Progenitor cell of endocrine pancreas (in vitro differentiated cells): ENCODE results near the gene ADAM8. TPM values are rescaled to one million over a fixed set of nuclear protein-coding genes. Genes with fewer than 3 reads are reported as not detected.

Source experiments
- DNase-seq: peaks from one replicate; pipeline ENCODE4 v3.0.0; 2021; ENCODE audit warnings: low spot score; ENCODE audit not compliant: unreplicated experiment
- H3K27ac Mint-ChIP-seq: 2 replicates; pipeline ENCODE4 v1.8.0; 2021; ENCODE audit warnings: mild to moderate bottlenecking, moderate library complexity, mixed read lengths
- H3K27me3 Mint-ChIP-seq: 2 replicates; pipeline ENCODE4 v1.8.0; 2021; ENCODE audit warnings: mixed read lengths
- H3K36me3 Mint-ChIP-seq: 2 replicates; pipeline ENCODE4 v1.8.0; 2022; ENCODE audit warnings: mixed read lengths; ENCODE audit not compliant: insufficient read depth
- H3K4me1 Mint-ChIP-seq: 2 replicates; pipeline ENCODE4 v1.8.0; 2021; ENCODE audit warnings: low read depth, mixed read lengths
- H3K4me3 Mint-ChIP-seq: 2 replicates; pipeline ENCODE4 v1.8.0; 2021; ENCODE audit warnings: low read depth, mild to moderate bottlenecking, moderate library complexity, mixed read lengths
- H3K9me3 Mint-ChIP-seq: 2 replicates; pipeline ENCODE4 v1.8.0; 2021; ENCODE audit warnings: low read depth, mixed read lengths
- total RNA-seq: library from RNA; stranded (reverse); gene quantifications from 2 replicates; pipeline ENCODE4 v1.2.1, GENCODE V29; 2021
- TF ChIP-seq, protein P1 (sequence below): fragments of 200-600 bp; sonication (generic); IDR thresholded peaks from one replicate; pipeline ENCODE4 v1.5.0; 2021; ENCODE audit warnings: antibody characterized with exemption, mild to moderate bottlenecking; ENCODE audit not compliant: unreplicated experiment

ADAM8 gene
- total RNA-seq, 1 donor from 2014 or later = 16.3 TPM

DNA sequence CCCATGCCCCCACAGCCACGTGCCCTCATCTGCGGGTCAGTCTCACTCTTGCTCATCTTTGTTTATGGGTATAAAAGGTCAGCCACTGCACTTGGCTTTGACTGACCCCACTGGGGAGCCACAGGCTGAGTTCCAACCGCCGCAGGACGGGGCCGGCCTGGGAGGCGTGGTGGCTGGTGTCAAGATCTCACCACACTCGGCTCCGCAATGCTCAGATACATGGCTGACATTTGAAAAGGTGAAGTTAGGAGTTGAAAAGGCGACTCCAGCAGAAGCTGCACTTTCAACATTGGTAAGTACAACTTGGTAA lies 17.1 kb upstream of the ADAM8 start:
- Mint-ChIP-seq H3K4me3 (no peak overlapping the region), H3K4me1 (no peaks in the 10 kb centered on the region), H3K9me3 (no peaks in the 10 kb centered on the region), H3K27ac (no peak overlapping the region), H3K27me3 (no peaks in the 10 kb centered on the region), H3K36me3 (peaks cover 25% of the 10 kb centered on the region)
- TF ChIP-seq, protein P1, sequence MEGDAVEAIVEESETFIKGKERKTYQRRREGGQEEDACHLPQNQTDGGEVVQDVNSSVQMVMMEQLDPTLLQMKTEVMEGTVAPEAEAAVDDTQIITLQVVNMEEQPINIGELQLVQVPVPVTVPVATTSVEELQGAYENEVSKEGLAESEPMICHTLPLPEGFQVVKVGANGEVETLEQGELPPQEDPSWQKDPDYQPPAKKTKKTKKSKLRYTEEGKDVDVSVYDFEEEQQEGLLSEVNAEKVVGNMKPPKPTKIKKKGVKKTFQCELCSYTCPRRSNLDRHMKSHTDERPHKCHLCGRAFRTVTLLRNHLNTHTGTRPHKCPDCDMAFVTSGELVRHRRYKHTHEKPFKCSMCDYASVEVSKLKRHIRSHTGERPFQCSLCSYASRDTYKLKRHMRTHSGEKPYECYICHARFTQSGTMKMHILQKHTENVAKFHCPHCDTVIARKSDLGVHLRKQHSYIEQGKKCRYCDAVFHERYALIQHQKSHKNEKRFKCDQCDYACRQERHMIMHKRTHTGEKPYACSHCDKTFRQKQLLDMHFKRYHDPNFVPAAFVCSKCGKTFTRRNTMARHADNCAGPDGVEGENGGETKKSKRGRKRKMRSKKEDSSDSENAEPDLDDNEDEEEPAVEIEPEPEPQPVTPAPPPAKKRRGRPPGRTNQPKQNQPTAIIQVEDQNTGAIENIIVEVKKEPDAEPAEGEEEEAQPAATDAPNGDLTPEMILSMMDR = no peak
- DNase-seq = no peak

DNA sequence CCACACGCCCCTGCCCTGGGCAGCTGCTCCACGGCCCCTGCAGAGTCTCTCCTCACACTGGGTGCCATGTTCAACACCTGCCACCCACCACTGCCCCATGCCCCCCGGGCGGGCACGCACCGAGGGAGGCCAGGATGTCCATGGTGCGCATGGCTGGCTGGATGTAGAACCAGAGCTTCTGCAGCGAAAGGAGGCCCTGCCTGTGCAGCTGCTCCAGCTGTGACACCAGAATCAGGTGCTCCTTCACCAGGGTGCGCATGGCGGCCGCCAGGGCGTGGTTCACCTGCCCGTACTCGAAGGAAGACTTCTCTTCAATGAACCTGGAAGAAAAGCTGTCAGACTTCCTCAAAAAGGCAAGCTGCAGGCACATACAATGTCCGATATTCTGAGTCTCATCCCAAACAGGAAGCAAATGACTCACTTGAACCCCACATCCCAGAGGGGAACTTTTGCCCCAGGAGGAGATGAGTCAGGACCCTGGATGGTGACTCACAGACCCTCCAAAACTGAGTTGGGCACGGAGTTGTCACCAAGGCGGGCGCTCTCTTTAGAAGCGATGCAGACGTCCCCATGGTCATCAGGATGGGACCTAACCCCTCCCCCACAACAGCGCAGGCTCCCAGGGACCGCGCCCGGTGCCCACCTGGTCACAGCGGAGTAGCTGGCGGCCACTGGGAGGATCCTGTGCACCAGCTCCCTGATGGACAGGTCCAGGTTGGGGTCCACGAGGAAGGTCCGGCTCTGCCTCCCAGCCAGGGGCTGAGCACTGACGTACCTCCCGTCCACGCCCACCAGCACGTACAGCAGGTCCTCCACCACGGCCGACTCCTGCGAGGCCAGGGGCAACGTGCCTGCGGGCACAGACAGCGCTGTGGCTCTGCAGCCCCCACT lies 16.5 kb upstream of the ADAM8 start:
- Mint-ChIP-seq H3K9me3 (no peaks in the 10 kb centered on the region), H3K36me3 (peaks cover 24% of the 10 kb centered on the region), H3K27me3 (no peaks in the 10 kb centered on the region), H3K4me3 (no peak overlapping the region), H3K4me1 (no peaks in the 10 kb centered on the region), H3K27ac (no peak overlapping the region)
- no peak for DNase-seq
- TF ChIP-seq, protein P1 = no peak

DNA sequence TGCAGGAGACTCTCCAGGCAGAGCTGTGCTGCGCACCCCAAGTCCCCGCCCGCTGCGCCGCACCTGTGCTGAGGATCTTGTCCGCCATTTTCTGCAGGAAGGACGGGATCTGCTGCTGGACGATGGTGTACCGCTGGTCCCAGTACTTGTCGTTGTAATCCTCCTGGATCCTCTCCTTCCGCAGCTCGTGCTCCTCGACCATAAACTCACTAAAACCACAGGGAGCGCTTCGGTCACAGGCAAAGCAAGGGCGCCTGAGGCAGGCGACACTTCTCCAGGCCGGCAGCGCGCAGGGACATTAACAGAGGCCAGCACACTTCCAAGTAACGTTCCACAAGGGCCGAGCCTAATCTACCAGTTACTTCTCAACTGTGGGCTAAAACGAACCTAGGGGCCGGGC lies 13.1 kb upstream of the ADAM8 start:
- Mint-ChIP-seq H3K36me3 (peaks cover 34% of the 10 kb centered on the region), H3K9me3 (no peaks in the 10 kb centered on the region), H3K4me1 (peaks cover 3% of the 10 kb centered on the region), H3K27me3 (no peaks in the 10 kb centered on the region), H3K27ac (peak overlapping the region; percentile 49), H3K4me3 (no peak overlapping the region)
- no peak for DNase-seq
- TF ChIP-seq, protein P1 = no peak

DNA sequence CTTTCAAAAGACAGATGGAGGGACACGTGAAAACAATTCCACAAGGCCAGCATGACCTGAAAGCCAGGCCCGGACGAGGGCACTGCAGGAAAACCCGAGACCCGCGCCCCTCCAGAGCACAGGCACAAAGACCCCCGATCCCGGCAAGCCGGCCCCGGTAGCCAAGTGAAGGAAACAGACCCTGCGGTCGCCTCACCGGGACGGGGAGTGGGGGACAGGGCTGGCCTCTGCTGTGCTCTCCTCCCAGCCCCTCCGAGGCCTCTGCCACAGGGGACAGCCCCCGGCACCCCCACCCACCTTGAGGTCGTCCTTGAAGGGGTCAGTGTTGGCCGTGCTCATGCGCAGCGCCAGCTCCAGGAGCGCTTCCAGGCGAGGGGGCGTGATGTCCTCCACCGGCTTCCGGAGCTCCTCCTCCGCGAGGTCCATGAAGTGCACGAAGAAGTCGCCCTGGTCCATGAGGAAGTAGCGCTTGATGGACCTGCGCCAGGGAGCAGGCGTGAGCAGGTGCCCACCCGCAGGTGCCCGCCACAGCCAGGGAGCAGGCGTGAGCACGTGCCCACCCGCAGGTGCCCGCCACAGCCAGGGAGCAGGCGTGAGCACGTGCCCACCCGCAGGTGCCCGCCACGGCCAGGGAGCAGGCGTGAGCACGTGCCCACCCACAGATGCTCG lies 11.3 kb upstream of the ADAM8 start:
- H3K4me3 Mint-ChIP-seq = no peak overlapping the region
- peaks cover 36% of the 10 kb centered on the region for H3K36me3 Mint-ChIP-seq

DNA sequence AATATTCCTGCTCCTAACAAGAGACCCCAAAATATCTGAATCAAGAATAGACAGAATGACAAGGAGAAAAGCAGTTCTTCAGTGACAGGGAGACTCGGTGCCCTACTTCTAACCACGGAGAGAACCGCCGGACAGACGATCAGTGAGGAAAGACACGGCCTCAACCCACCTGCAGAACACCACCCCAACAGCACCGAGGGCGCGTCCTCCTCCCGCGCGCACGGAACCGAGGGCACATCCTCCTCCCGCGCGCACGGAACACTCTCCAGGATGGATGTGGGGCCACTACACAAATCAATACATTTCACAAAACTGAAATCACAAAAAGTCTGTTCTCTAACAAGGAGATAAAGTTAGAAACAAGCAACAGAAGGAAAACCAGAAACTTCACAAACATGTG lies 9.7 kb upstream of the ADAM8 start:
- Mint-ChIP-seq H3K9me3 (no peaks in the 10 kb centered on the region), H3K36me3 (peaks cover 36% of the 10 kb centered on the region), H3K27ac (no peak overlapping the region), H3K4me1 (peaks cover 3% of the 10 kb centered on the region), H3K4me3 (no peak overlapping the region), H3K27me3 (no peaks in the 10 kb centered on the region)
- no peak for DNase-seq
- TF ChIP-seq, protein P1 = no peak

More for the DNA sequence above, 11.3 kb upstream of the ADAM8 start:
- peaks cover 3% of the 10 kb centered on the region for H3K4me1 Mint-ChIP-seq
- TF ChIP-seq, protein P1 = no peak
- H3K27me3 Mint-ChIP-seq = no peaks in the 10 kb centered on the region
- no peak overlapping the region for H3K27ac Mint-ChIP-seq
- no peak for DNase-seq
- no peaks in the 10 kb centered on the region for H3K9me3 Mint-ChIP-seq
